22Rv1 (cell line): Measurements from ENCODE around the gene LDAF1.
"Not testable (repeated sequence)": the region's sequence is repeated elsewhere in the genome, so short reads cannot be mapped to it uniquely, and the experiment has no call there.

Experiments
- H3K27ac ChIP-seq: fragments of 450-650 bp; 2 replicates; pipeline ENCODE4 v1.5.1; 2017
- ZFX ChIP-seq: fragments of 450-650 bp; IDR thresholded peaks from 2 replicates; pipeline ENCODE4 v1.6.1; 2017; ENCODE audit warnings: antibody characterized with exemption, borderline replicate concordance
- TF ChIP-seq, protein P1 (sequence below): fragments of 450-650 bp; IDR thresholded peaks from 2 replicates; pipeline ENCODE4 v1.5.1; 2017; ENCODE audit warnings: mild to moderate bottlenecking

Gene LDAF1

GRCh38 chr16:21158208-21159110, at the start of gene LDAF1:
Gene LDAF1 (plus strand): TSS chr16:21158674. CDS start chr16:21161183, 2,509 bp downstream.
- peak within 1 kb of the TSS; percentile 73 for H3K27ac ChIP-seq
- TF ChIP-seq, protein P1, sequence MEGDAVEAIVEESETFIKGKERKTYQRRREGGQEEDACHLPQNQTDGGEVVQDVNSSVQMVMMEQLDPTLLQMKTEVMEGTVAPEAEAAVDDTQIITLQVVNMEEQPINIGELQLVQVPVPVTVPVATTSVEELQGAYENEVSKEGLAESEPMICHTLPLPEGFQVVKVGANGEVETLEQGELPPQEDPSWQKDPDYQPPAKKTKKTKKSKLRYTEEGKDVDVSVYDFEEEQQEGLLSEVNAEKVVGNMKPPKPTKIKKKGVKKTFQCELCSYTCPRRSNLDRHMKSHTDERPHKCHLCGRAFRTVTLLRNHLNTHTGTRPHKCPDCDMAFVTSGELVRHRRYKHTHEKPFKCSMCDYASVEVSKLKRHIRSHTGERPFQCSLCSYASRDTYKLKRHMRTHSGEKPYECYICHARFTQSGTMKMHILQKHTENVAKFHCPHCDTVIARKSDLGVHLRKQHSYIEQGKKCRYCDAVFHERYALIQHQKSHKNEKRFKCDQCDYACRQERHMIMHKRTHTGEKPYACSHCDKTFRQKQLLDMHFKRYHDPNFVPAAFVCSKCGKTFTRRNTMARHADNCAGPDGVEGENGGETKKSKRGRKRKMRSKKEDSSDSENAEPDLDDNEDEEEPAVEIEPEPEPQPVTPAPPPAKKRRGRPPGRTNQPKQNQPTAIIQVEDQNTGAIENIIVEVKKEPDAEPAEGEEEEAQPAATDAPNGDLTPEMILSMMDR: 0 out of 2 replicates have a peak, but pooled peaks have one; percentile 12
- no peak for TF ChIP-seq ZFX

- not testable (repeated sequence) for H3K27ac ChIP-seq
Observed at GRCh38 chr16:21115551-21115950, 42.9 kb upstream of the LDAF1 start.

GRCh38 chr16:21116148-21116693, 42.3 kb upstream of the LDAF1 start:
- H3K27ac ChIP-seq: no peak overlapping the region

GRCh38 chr16:21117567-21117966, 40.9 kb upstream of the LDAF1 start:
- TF ChIP-seq, protein P1: no peak
- no peak for TF ChIP-seq ZFX
- H3K27ac ChIP-seq: no peak overlapping the region

More at GRCh38 chr16:21116148-21116693, 42.3 kb upstream of the LDAF1 start:
- TF ChIP-seq, protein P1: no peak
- no peak for TF ChIP-seq ZFX

DNA sequence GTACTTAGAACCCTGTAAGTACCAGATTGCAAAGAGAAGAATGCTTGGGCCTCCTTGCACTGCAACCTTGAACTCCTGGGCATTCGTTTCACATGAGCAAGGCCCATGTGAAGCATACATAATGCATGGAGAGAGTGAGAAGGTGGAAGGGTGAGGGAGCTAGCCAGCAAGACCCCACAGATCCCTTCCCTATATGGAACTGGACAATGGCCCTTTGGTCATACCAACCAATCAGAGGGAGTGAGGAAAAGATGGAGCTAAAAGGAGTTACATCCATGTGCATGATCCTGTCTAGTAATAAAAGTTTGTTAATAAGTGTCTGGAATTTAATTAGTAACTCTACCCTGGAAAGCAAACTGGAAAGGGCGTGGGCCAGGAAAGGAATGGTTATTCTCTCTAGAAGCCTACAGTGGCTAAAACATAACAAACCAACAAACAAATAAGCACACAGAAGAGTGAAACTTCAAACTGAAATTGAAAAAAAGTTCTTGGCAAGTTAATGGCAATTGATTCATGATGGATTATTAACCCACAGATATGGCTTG, 37.4 kb upstream of the LDAF1 start:
- TF ChIP-seq, protein P1: no peak
- no peak for TF ChIP-seq ZFX
- no peak overlapping the region for H3K27ac ChIP-seq

DNA sequence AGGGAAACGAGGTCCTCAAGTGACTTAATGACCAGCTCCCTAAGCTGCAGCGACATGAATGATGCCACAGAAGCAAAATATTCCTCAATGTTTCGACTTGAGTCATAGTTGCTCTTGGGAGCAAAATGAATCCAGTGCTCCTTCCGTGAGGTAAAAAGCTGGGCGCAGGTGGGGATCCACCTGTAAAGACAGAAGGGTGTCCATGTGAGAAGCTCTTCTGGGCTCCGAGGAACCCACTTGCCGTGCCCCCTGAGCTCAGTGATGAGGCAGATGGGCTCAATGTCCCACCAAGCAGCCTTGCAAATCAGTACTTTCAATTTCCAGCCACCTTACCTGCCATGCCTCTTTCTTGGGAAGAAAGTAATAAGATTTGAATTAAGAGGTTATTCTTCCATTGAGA, 33.3 kb upstream of the LDAF1 start:
- H3K27ac ChIP-seq: no peak overlapping the region
- TF ChIP-seq, protein P1: no peak
- TF ChIP-seq ZFX: no peak

GRCh38 chr16:21126518-21126917, 32.0 kb upstream of the LDAF1 start:
- no peak overlapping the region for H3K27ac ChIP-seq
- TF ChIP-seq, protein P1: no peak
